ENCODE data around the gene CAMKK1. TPM values are rescaled to one million over a fixed set of nuclear protein-coding genes. Genes with fewer than 3 reads are reported as not detected.

The CAMKK1 gene
- total RNA-seq, 4 donors from 2014 or later, result 0.44 to 5.1 (median 2.1) TPM

DNA sequence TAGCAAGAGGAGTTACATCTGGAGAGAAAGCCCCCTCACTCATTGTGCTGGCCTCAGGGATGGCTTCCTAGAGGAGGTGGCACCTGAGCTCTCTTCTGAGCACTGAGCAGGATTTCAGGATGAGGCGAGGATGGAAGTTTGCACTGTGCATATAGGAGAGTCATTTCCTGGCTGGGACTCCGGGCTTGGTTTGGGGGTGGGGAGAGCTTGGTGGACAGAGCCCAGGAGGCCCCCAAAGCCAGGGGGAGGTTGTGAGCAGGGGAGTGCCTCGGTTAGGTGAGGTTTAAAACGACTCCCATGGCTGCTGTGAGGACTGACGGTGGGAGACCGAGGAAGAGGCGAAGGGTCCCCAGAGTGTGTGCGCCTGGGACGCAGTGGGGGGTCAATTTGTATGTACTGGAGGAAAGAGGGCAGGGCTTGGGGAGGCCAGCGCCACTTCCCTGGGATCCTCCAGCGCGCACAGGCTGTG is 1.2 kb downstream of the CAMKK1 start:
- no peaks in the 10 kb centered on the region for H3K36me3 ChIP-seq
- no peaks in the 10 kb centered on the region for H3K9me3 ChIP-seq
- H3K4me1 ChIP-seq, result peaks cover 37 to 39% of the 10 kb centered on the region in 2 donors
- H3K27me3 ChIP-seq, result no peaks in the 10 kb centered on the region
- ATAC-seq (no peak), DNase-seq (no peak)
- in situ Hi-C loops (cut with MboI; ENCODE audit: low sequenced_read_pairs in 4 of 4) (no loop called here), intact Hi-C loops (cut with DNase I; ENCODE audit: low total_unique reads) (loop anchor here (5.0 kb wide), 1 partner anchor 154 kb away; no protein-coding TSS in a partner anchor)
- peak overlapping the region in 2 of 4 donors; percentile 55 to 81 for H3K27ac ChIP-seq
- peak in 1 of 2 donors; percentile 27 for TF ChIP-seq POLR2A (IDR thresholded peaks at IDR 0.05)
- TF ChIP-seq, protein P1, sequence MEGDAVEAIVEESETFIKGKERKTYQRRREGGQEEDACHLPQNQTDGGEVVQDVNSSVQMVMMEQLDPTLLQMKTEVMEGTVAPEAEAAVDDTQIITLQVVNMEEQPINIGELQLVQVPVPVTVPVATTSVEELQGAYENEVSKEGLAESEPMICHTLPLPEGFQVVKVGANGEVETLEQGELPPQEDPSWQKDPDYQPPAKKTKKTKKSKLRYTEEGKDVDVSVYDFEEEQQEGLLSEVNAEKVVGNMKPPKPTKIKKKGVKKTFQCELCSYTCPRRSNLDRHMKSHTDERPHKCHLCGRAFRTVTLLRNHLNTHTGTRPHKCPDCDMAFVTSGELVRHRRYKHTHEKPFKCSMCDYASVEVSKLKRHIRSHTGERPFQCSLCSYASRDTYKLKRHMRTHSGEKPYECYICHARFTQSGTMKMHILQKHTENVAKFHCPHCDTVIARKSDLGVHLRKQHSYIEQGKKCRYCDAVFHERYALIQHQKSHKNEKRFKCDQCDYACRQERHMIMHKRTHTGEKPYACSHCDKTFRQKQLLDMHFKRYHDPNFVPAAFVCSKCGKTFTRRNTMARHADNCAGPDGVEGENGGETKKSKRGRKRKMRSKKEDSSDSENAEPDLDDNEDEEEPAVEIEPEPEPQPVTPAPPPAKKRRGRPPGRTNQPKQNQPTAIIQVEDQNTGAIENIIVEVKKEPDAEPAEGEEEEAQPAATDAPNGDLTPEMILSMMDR (IDR thresholded peaks at IDR 0.05 in 4 of 5, conservative IDR thresholded peaks at IDR 0.05 in 1 of 5), result no peak
- H3K4me3 ChIP-seq, result peak overlapping the region in 3 of 4 donors; percentile 61 to 67 (median 62)

DNA sequence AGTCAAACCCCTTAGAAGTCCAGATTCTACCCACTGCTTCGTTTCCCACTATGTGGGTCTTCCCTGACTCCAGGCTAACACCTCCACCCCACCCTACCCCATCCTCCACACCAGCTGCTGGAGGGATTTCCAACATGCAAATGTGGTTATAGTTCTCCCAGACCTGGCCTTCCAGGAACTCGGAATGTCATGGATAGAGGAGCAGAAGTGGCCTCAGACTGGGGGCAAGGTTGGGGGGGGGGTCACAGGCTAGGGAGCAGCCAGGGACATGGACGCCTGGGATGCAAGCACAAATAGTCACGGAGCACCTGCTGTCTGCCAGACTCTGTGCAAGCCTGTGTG is 2.0 kb downstream of the CAMKK1 start:
- ATAC-seq, result no peak
- Histone ChIP-seq H3K36me3 (no peaks in the 10 kb centered on the region), H3K27me3 (no peaks in the 10 kb centered on the region), H3K4me3 (no peak overlapping the region), H3K9me3 (no peaks in the 10 kb centered on the region), H3K27ac (peak overlapping the region in 2 of 4 donors; percentile 81 to 85), H3K4me1 (peaks cover 37 to 39% of the 10 kb centered on the region in 2 donors)
- in situ Hi-C loops (cut with MboI; ENCODE audit: low sequenced_read_pairs in 4 of 4) (no loop called here), intact Hi-C loops (cut with DNase I; ENCODE audit: low total_unique reads) (loop anchor here (5.0 kb wide), 1 partner anchor 154 kb away; no protein-coding TSS in a partner anchor)
- no peak for TF ChIP-seq POLR2A (IDR thresholded peaks at IDR 0.05)
- TF ChIP-seq, protein P1 (IDR thresholded peaks at IDR 0.05 in 4 of 5, conservative IDR thresholded peaks at IDR 0.05 in 1 of 5), result no peak
- DNase-seq, result no peak

DNA sequence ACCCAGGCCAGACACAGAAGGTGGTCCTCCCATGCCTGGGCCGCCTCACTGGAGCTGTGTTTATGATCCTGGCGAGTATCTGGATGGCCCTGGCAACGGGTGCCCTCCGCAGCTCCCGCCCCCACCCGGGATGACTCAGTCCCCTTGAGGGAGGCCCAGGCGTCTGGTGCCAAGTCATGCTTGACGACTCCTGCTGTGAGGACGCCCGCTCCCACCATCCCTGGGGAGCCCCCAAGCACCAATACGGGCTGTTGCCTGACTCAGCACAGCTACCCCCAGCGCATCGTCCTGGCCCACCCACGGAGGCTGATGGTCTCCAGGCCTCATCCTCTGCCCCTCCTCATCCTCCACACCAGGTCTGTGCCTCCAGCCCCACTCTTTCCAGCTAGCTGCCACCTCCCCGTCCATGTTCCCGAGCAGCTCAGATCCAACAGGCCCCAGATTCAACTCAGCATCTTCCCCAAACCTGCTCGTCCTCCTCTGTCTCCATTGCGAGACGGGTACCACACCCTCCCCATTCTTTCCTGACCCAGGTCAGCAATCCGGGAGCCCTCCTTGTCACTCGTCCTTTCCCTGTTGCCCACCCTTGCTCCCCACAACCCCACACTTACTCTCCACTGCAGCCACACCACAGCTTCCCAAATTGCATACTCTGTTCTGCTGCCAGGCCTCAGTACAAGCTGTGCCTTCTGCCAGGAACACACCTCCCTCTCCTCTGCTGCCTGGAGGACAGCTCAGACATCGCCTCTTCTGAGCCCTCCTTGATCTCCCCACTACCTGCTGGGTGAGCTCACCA is 2.6 kb downstream of the CAMKK1 start:
- in situ Hi-C loops (cut with MboI; ENCODE audit: low sequenced_read_pairs in 4 of 4) (no loop called here), intact Hi-C loops (cut with DNase I; ENCODE audit: low total_unique reads) (loop anchor here (5.0 kb wide), 1 partner anchor 153 kb away; no protein-coding TSS in a partner anchor)
- Histone ChIP-seq H3K4me3 (no peak overlapping the region), H3K27ac (peak overlapping the region; percentile 81 to 85 (median 82)), H3K27me3 (no peaks in the 10 kb centered on the region), H3K9me3 (no peaks in the 10 kb centered on the region), H3K4me1 (peaks cover 34 to 38% of the 10 kb centered on the region in 2 donors), H3K36me3 (no peaks in the 10 kb centered on the region)
- ATAC-seq, result no peak
- TF ChIP-seq POLR2A (IDR thresholded peaks at IDR 0.05), result peak in 1 of 2 donors; percentile 12
- TF ChIP-seq, protein P1 (IDR thresholded peaks at IDR 0.05 in 4 of 5, conservative IDR thresholded peaks at IDR 0.05 in 1 of 5), result no peak
- DNase-seq, result peak; percentile 24 to 70

DNA sequence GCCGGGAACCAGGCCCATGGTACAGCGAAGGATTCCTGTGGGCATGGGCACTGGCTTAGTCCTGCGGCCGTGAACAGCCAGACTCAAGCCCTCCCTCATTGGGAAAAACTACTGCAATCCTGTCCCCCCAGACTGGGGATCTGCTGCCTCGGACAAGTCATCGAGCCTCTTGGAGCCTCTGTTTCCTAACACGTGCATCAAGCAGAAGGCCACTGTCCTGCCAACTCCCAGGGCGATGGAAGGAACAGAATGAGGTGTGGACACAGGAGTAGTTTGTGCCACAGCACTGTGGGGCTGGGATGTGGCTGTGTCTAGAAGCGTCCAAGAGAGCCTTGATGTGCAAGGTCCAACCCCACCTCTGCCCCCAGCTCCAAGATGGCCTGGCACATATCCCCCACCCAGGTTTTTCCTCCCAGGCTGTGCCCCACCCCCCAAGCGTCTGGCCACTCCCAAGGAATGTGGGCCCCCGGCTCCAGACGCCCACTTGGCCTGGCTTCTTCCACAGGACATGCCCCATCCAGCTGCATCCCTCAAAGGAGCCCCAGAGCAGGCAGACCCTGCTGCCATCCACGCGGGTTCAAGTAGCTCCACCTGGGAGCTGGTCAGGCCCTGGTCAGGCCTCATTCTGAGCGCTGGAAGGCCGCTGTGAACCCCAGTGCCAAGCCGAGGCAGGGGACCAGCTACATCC is 3.4 kb downstream of the CAMKK1 start:
- in situ Hi-C loops (cut with MboI; ENCODE audit: low sequenced_read_pairs in 4 of 4), result no loop called here
- peaks cover 26 to 31% of the 10 kb centered on the region in 2 donors for H3K4me1 ChIP-seq
- H3K4me3 ChIP-seq, result no peak overlapping the region
- no peaks in the 10 kb centered on the region for H3K9me3 ChIP-seq
- ATAC-seq, result no peak
- peak overlapping the region; percentile 81 to 85 (median 82) for H3K27ac ChIP-seq
- TF ChIP-seq, protein P1 (IDR thresholded peaks at IDR 0.05 in 4 of 5, conservative IDR thresholded peaks at IDR 0.05 in 1 of 5), result no peak
- no peak for TF ChIP-seq POLR2A (IDR thresholded peaks at IDR 0.05)
- no peaks in the 10 kb centered on the region for H3K36me3 ChIP-seq
- DNase-seq, result no peak
- intact Hi-C loops (cut with DNase I; ENCODE audit: low total_unique reads), result loop anchor here (5.0 kb wide), 1 partner anchor 152 kb away; no protein-coding TSS in a partner anchor
- no peaks in the 10 kb centered on the region for H3K27me3 ChIP-seq

All from gastrocnemius medialis (tissue), 4 donors.